K562 (cell line): ENCODE measurements around the gene GALP. TPM values are rescaled to one million over a fixed set of nuclear protein-coding genes. Genes with fewer than 3 reads are reported as not detected.

Experiments used
- ATAC-seq: fragments of 200-7000 bp; cut with Tn5 transposase; 3 replicates; pipeline ENCODE4 v1.9.1; 2020; ENCODE audit warnings: moderate library complexity
- BruUV-seq: library from RNA; stranded (reverse); fragments of 400-500 nt; replicated peaks from 2 replicates; lab custom pipeline; 2021; lab: Mats Ljungman, UMichigan
- CTCF ChIA-PET: fragments of 300-600 bp; formaldehyde crosslinking; extraction: SDS; loops from one replicate; lab custom pipeline; 2021; ENCODE audit warnings: low intra/inter-chr PET ratio; lab: Yijun Ruan, JAX
- POLR2A ChIA-PET: fragments of 300-600, 350-650 bp; sonication (Branson Sonifier 250); formaldehyde crosslinking; extraction: SDS; loops from one replicate; lab custom pipeline; 2021; ENCODE audit warnings: antibody characterized with exemption, inconsistent platforms; lab: Yijun Ruan, JAX
- DNase-seq, 4 experiments: peaks; one replicate each; pipeline versions ENCODE4 v3.0.0 to v3.0.0-alpha.2; 2011 to 2018; ENCODE audit warnings: low spot score in 3 of 4, mixed read lengths in 3 of 4; ENCODE audit errors: extremely low read depth in 1 of 4
- FAIRE-seq: peaks from 2 replicates; lab custom pipeline; 2011; peaks lifted over from hg19 to GRCh38; lab: Jason Lieb, UNC
- H2AFZ ChIP-seq: 2 replicates; pipeline ENCODE4 v1.6.0; 2011; ENCODE audit warnings: low read depth, low read length, control low read depth, inconsistent platforms
- H3K27ac ChIP-seq: fragments of 200-600 bp; 3 replicates; pipeline ENCODE4 v1.8.0; 2011; ENCODE audit warnings: low read depth, mild to moderate bottlenecking, control low read depth, inconsistent platforms, low read length, moderate library complexity, mixed read lengths; ENCODE audit errors: extremely low read depth
- H3K27me3 ChIP-seq, 2 experiments: fragments of 300-600 bp in 1 of 2; 2 replicates in 1 of 2; 3 replicates in 1 of 2; pipeline versions ENCODE4 v1.6.0 to v1.8.0; 2011; ENCODE audit warnings: inconsistent platforms in 2 of 2, low read length in 2 of 2, mild to moderate bottlenecking in 1 of 2, mixed read lengths in 1 of 2, moderate library complexity in 1 of 2; ENCODE audit not compliant: control insufficient read depth in 2 of 2, insufficient read depth in 2 of 2
- H3K36me3 ChIP-seq: fragments of 300-600 bp; 3 replicates; pipeline ENCODE4 v1.8.0; 2011; ENCODE audit warnings: mild to moderate bottlenecking, low read length, inconsistent platforms; ENCODE audit not compliant: control insufficient read depth, insufficient read depth
- H3K4me1 ChIP-seq, 2 experiments: fragments of 200-600 bp in 1 of 2; replicated peaks in 1 of 2; 2 replicates in 1 of 2; 3 replicates in 1 of 2; pipeline versions ENCODE4 v1.5.1 to v1.8.0; 2011; ENCODE audit warnings: inconsistent platforms in 2 of 2, low read length in 2 of 2, mild to moderate bottlenecking in 1 of 2, mixed read lengths in 1 of 2, moderate library complexity in 1 of 2; ENCODE audit not compliant: control insufficient read depth in 2 of 2, insufficient read depth in 2 of 2
- H3K4me2 ChIP-seq: 2 replicates; pipeline ENCODE4 v1.6.1; 2011; ENCODE audit warnings: low read length, control low read depth, inconsistent platforms, mixed read lengths; ENCODE audit not compliant: insufficient read depth
- H3K4me3 ChIP-seq: fragments of 200-600 bp; sonication (generic), shearing (Covaris generic); 2 replicates; pipeline ENCODE4 v1.5.1; 2016; ENCODE audit warnings: control low read depth, inconsistent platforms
- H3K79me2 ChIP-seq: fragments of 200-600 bp; 3 replicates; pipeline ENCODE4 v1.8.0; 2011; ENCODE audit warnings: low read length, inconsistent platforms; ENCODE audit not compliant: control insufficient read depth, insufficient read depth
- H3K9ac ChIP-seq, 2 experiments: 2 replicates each; pipeline versions ENCODE4 v1.6.0 to v1.6.1; 2011; ENCODE audit warnings: low read depth in 2 of 2, low read length in 2 of 2, control low read depth in 1 of 2, inconsistent platforms in 1 of 2, mild to moderate bottlenecking in 1 of 2, mixed read lengths in 1 of 2; ENCODE audit not compliant: insufficient read depth in 1 of 2
- H3K9me1 ChIP-seq: one replicate; pipeline ENCODE4 v1.6.0; 2011; ENCODE audit warnings: inconsistent platforms, mild to moderate bottlenecking, low read length, moderate library complexity; ENCODE audit not compliant: control insufficient read depth, insufficient read depth
- H3K9me3 ChIP-seq: replicated peaks from 2 replicates; pipeline ENCODE4 v1.5.1; 2011; ENCODE audit warnings: low read depth, low read length, inconsistent platforms; ENCODE audit not compliant: control insufficient read depth, insufficient read depth
- H4K20me1 ChIP-seq: replicated peaks from 2 replicates; pipeline ENCODE4 v1.6.1; 2011; ENCODE audit warnings: low read length, inconsistent platforms, mixed read lengths; ENCODE audit not compliant: control insufficient read depth, insufficient read depth
- JUN ChIP-seq, 2 experiments: sonication (generic) in 1 of 2; formaldehyde crosslinking in 1 of 2; IDR thresholded peaks; 2 replicates each; pipeline versions ENCODE4 v1.6.1 to v1.8.0; 2012 to 2022; ENCODE audit warnings: borderline replicate concordance in 2 of 2, mild to moderate bottlenecking in 2 of 2, improper control_type of control experiment in 1 of 2, low read depth in 1 of 2, low read length in 1 of 2, missing genetic modification reagents in 1 of 2
- WGBS: fragments of 100-300 bp; shearing (Covaris generic); methylation state at CpG from one replicate; pipeline ENCODE4 v1.1.6; 2016; ENCODE audit warnings: low coverage, mixed read lengths; ENCODE audit not compliant: insufficient coverage; ENCODE audit errors: missing lambda C conversion rate; 5-methylcytosine and 5-hydroxymethylcytosine counted together
- in situ Hi-C: fragments of 300-500 bp; cut with MboI; formaldehyde crosslinking; loops from 4 replicates; pipeline ENCODE4 v1.15.0; 2018; ENCODE audit warnings: inconsistent platforms, mixed read lengths
- intact Hi-C: fragments of 100-400 bp; cut with micrococcal nuclease; formaldehyde crosslinking; loops from 2 replicates; pipeline ENCODE4 v1.14.2; 2022
- polyA plus RNA-seq, 8 experiments: library from polyadenylated mRNA; depleted of rRNA in 4 of 8; stranded (reverse) in 5 of 8; unstranded in 3 of 8; fragments of >200 nt; fragmentation: Nextera tagmentation in 2 of 8; fragmentation: Illumina TruSeq in 1 of 8; extraction: Ambion mirVana in 2 of 8; extraction: Trizol in 1 of 8; gene quantifications; 2 replicates each; pipeline versions ENCODE4 v1.2.1 to v1.2.3, GENCODE V29; 2011 to 2014; ENCODE audit warnings: inconsistent platforms in 1 of 8, missing spikeins in 1 of 8
- small RNA-seq: library from RNA; depleted of rRNA; stranded (forward); fragments of <200 nt; gene quantifications from one replicate; pipeline ENCODE3, GENCODE V24; 2014
- total RNA-seq, 7 experiments: library from RNA; depleted of rRNA in 6 of 7; stranded (reverse); fragments of >200 nt in 6 of 7; fragmentation: Illumina TruSeq in 2 of 7; extraction: Trizol in 2 of 7; gene quantifications; 2 replicates each; pipeline versions ENCODE4 v1.2.1 to v1.2.3, GENCODE V29; 2011 to 2021; ENCODE audit warnings: low replicate concordance in 1 of 7

GALP gene
- total and polyA plus RNA-seq, 9 of the 15 experiments (the other 6 are each of a cell fraction or from before 2014, with no cell fraction given), result not detected

- Histone ChIP-seq H3K36me3 (no peaks in the 10 kb centered on the region), H3K9me3 (peaks cover 2% of the 10 kb centered on the region; the same call in 1 of the 2 replicates), H3K27me3 (peaks cover 0 to 9% of the 10 kb centered on the region in 2 experiments; a peak in 2 of 5 replicates), H3K79me2 (no peaks in the 10 kb centered on the region), H3K4me2 (no peak overlapping the region), H3K9me1 (no peaks in the 10 kb centered on the region), H3K4me1 (no peaks in the 10 kb centered on the region; a peak in 1 of 5 replicates), H3K4me3 (no peak overlapping the region), H2AFZ (no peak overlapping the region), H3K27ac (no peak overlapping the region), H4K20me1 (no peaks in the 10 kb centered on the region), H3K9ac (no peak overlapping the region)
- intact Hi-C loops (no loop called here), in situ Hi-C loops (no loop called here)
- CTCF ChIA-PET, result no interaction called here
- POLR2A ChIA-PET, result no interaction called here
- TF ChIP-seq JUN (IDR thresholded peaks at IDR 0.05; ENCODE audit: borderline replicate concordance, low read depth, low read length) (no peak), JUN (CRISPR knock-in tag; IDR thresholded peaks at IDR 0.05; ENCODE audit: borderline replicate concordance) (no peak)
- 29% methylated on average over 9 of the region's 9 CpGs for WGBS
- ATAC-seq (no peak), DNase-seq (no peak), FAIRE-seq (no peak)
- no TSS peak for BruUV-seq
These were observed 47.7 kb downstream of the GALP start for GRCh38 chr19:56223481-56223880.

Small RNA genes lying within 50 kb of the gene (small RNA-seq; reads per million reads assigned to genes)
- gene AC024580.2, result not detected

Other genes starting within 250 kb of the GALP start
Only the 7 nearest of the 11 such genes appear.
- not detected in 2 replicates for gene NLRP5, start 189.2 kb upstream of the GALP start, total RNA-seq (2014; rRNA removed)
- gene NLRP5, start 189.2 kb upstream of the GALP start, total RNA-seq (2014; rRNA removed; fragmentation: Illumina TruSeq; extraction: Trizol), result not detected in 2 replicates
- gene NLRP5, start 189.2 kb upstream of the GALP start, total RNA-seq (2015; rRNA removed; fragmentation: Illumina TruSeq; extraction: Trizol), result not detected in 2 replicates
- gene NLRP5, start 189.2 kb upstream of the GALP start, total RNA-seq (2021), result 0.04 TPM in 1 of 2 replicates, not detected in the other
- gene NLRP5, start 189.2 kb upstream of the GALP start, polyA plus RNA-seq (2011; rRNA removed), result not detected in 2 replicates
- gene NLRP5, start 189.2 kb upstream of the GALP start, polyA plus RNA-seq (2014; fragmentation: Illumina TruSeq; extraction: Trizol), result not detected in 2 replicates
- not detected for gene NLRP5, start 189.2 kb upstream of the GALP start, polyA plus RNA-seq (2014; fragmentation: Nextera tagmentation; extraction: Ambion mirVana)
- gene NLRP5, start 189.2 kb upstream of the GALP start, polyA plus RNA-seq (2014; rRNA removed), result 0.07 TPM in 1 of 2 replicates, not detected in the other
- 77.6 and 84.0 TPM in 2 replicates for gene ZNF787, start 54.7 kb upstream of the GALP start, total RNA-seq (2014; rRNA removed)
- gene ZNF787, start 54.7 kb upstream of the GALP start, total RNA-seq (2014; rRNA removed; fragmentation: Illumina TruSeq; extraction: Trizol), result 5.3 and 5.7 TPM in 2 replicates
- gene ZNF787, start 54.7 kb upstream of the GALP start, total RNA-seq (2015; rRNA removed; fragmentation: Illumina TruSeq; extraction: Trizol), result 26.1 and 30.6 TPM in 2 replicates
- 65.9 and 73.8 TPM in 2 replicates for gene ZNF787, start 54.7 kb upstream of the GALP start, total RNA-seq (2021)
- gene ZNF787, start 54.7 kb upstream of the GALP start, polyA plus RNA-seq (2011; rRNA removed), result 7.3 and 10.9 TPM in 2 replicates
- 6.9 and 20.9 TPM in 2 replicates for gene ZNF787, start 54.7 kb upstream of the GALP start, polyA plus RNA-seq (2014; fragmentation: Illumina TruSeq; extraction: Trizol)
- under 1 TPM; 0.45 to 0.53 TPM for gene ZNF787, start 54.7 kb upstream of the GALP start, polyA plus RNA-seq (2014; fragmentation: Nextera tagmentation; extraction: Ambion mirVana)
- 51.1 and 54.4 TPM in 2 replicates for gene ZNF787, start 54.7 kb upstream of the GALP start, polyA plus RNA-seq (2014; rRNA removed)
- 20.0 and 20.8 TPM in 2 replicates for gene ZNF444, start 34.7 kb upstream of the GALP start, total RNA-seq (2014; rRNA removed)
- 2.0 and 2.8 TPM in 2 replicates for gene ZNF444, start 34.7 kb upstream of the GALP start, total RNA-seq (2014; rRNA removed; fragmentation: Illumina TruSeq; extraction: Trizol)
- gene ZNF444, start 34.7 kb upstream of the GALP start, total RNA-seq (2015; rRNA removed; fragmentation: Illumina TruSeq; extraction: Trizol), result 6.9 and 7.0 TPM in 2 replicates
- 38.8 and 40.0 TPM in 2 replicates for gene ZNF444, start 34.7 kb upstream of the GALP start, total RNA-seq (2021)
- 6.1 and 7.4 TPM in 2 replicates for gene ZNF444, start 34.7 kb upstream of the GALP start, polyA plus RNA-seq (2011; rRNA removed)
- 7.7 and 10.6 TPM in 2 replicates for gene ZNF444, start 34.7 kb upstream of the GALP start, polyA plus RNA-seq (2014; fragmentation: Illumina TruSeq; extraction: Trizol)
- gene ZNF444, start 34.7 kb upstream of the GALP start, polyA plus RNA-seq (2014; fragmentation: Nextera tagmentation; extraction: Ambion mirVana), result under 1 TPM; 0.39 to 0.49 TPM
- gene ZNF444, start 34.7 kb upstream of the GALP start, polyA plus RNA-seq (2014; rRNA removed), result 24.3 and 28.4 TPM in 2 replicates
- gene ZSCAN5B, start 21.8 kb downstream of the GALP start, total RNA-seq (2014; rRNA removed), result 0.08 TPM in 1 of 2 replicates, not detected in the other
- not detected in 2 replicates for gene ZSCAN5B, start 21.8 kb downstream of the GALP start, total RNA-seq (2014; rRNA removed; fragmentation: Illumina TruSeq; extraction: Trizol)
- gene ZSCAN5B, start 21.8 kb downstream of the GALP start, total RNA-seq (2015; rRNA removed; fragmentation: Illumina TruSeq; extraction: Trizol), result 0.07 TPM in 1 of 2 replicates, not detected in the other
- gene ZSCAN5B, start 21.8 kb downstream of the GALP start, total RNA-seq (2021), result not detected in 2 replicates
- not detected in 2 replicates for gene ZSCAN5B, start 21.8 kb downstream of the GALP start, polyA plus RNA-seq (2011; rRNA removed)
- not detected in 2 replicates for gene ZSCAN5B, start 21.8 kb downstream of the GALP start, polyA plus RNA-seq (2014; fragmentation: Illumina TruSeq; extraction: Trizol)
- gene ZSCAN5B, start 21.8 kb downstream of the GALP start, polyA plus RNA-seq (2014; fragmentation: Nextera tagmentation; extraction: Ambion mirVana), result under 1 TPM in 1 of 2 experiments, not detected in 1; 0.03 TPM
- gene ZSCAN5B, start 21.8 kb downstream of the GALP start, polyA plus RNA-seq (2014; rRNA removed), result not detected in 2 replicates
- gene ZSCAN5C, start 26.3 kb downstream of the GALP start, total RNA-seq (2014; rRNA removed), result 0.08 TPM in 1 of 2 replicates, not detected in the other
- not detected in 2 replicates for gene ZSCAN5C, start 26.3 kb downstream of the GALP start, total RNA-seq (2014; rRNA removed; fragmentation: Illumina TruSeq; extraction: Trizol)
- not detected in 2 replicates for gene ZSCAN5C, start 26.3 kb downstream of the GALP start, total RNA-seq (2015; rRNA removed; fragmentation: Illumina TruSeq; extraction: Trizol)
- gene ZSCAN5C, start 26.3 kb downstream of the GALP start, total RNA-seq (2021), result not detected in 2 replicates
- not detected in 2 replicates for gene ZSCAN5C, start 26.3 kb downstream of the GALP start, polyA plus RNA-seq (2011; rRNA removed)
- gene ZSCAN5C, start 26.3 kb downstream of the GALP start, polyA plus RNA-seq (2014; fragmentation: Illumina TruSeq; extraction: Trizol), result not detected in 2 replicates
- gene ZSCAN5C, start 26.3 kb downstream of the GALP start, polyA plus RNA-seq (2014; fragmentation: Nextera tagmentation; extraction: Ambion mirVana), result under 1 TPM in 1 of 2 experiments, not detected in 1; 0.07 TPM
- gene ZSCAN5C, start 26.3 kb downstream of the GALP start, polyA plus RNA-seq (2014; rRNA removed), result not detected in 2 replicates
- 2.2 and 4.3 TPM in 2 replicates for gene EDDM13, start 96.7 kb downstream of the GALP start, total RNA-seq (2014; rRNA removed)
- gene EDDM13, start 96.7 kb downstream of the GALP start, total RNA-seq (2014; rRNA removed; fragmentation: Illumina TruSeq; extraction: Trizol), result 4.1 and 5.1 TPM in 2 replicates
- gene EDDM13, start 96.7 kb downstream of the GALP start, total RNA-seq (2015; rRNA removed; fragmentation: Illumina TruSeq; extraction: Trizol), result 2.5 and 2.6 TPM in 2 replicates
- gene EDDM13, start 96.7 kb downstream of the GALP start, total RNA-seq (2021), result 2.0 and 3.4 TPM in 2 replicates
- gene EDDM13, start 96.7 kb downstream of the GALP start, polyA plus RNA-seq (2011; rRNA removed), result 2.7 and 8.9 TPM in 2 replicates
- gene EDDM13, start 96.7 kb downstream of the GALP start, polyA plus RNA-seq (2014; fragmentation: Illumina TruSeq; extraction: Trizol), result 5.3 and 6.7 TPM in 2 replicates
- gene EDDM13, start 96.7 kb downstream of the GALP start, polyA plus RNA-seq (2014; fragmentation: Nextera tagmentation; extraction: Ambion mirVana), result 1 to 10 TPM; 7.4 to 7.7 TPM
- gene EDDM13, start 96.7 kb downstream of the GALP start, polyA plus RNA-seq (2014; rRNA removed), result 6.2 and 6.9 TPM in 2 replicates
- gene ZSCAN5A, start 138.8 kb downstream of the GALP start, total RNA-seq (2014; rRNA removed), result 5.8 and 10.2 TPM in 2 replicates
- gene ZSCAN5A, start 138.8 kb downstream of the GALP start, total RNA-seq (2014; rRNA removed; fragmentation: Illumina TruSeq; extraction: Trizol), result 12.2 and 12.4 TPM in 2 replicates
- 12.0 and 12.7 TPM in 2 replicates for gene ZSCAN5A, start 138.8 kb downstream of the GALP start, total RNA-seq (2015; rRNA removed; fragmentation: Illumina TruSeq; extraction: Trizol)
- gene ZSCAN5A, start 138.8 kb downstream of the GALP start, total RNA-seq (2021), result 11.8 and 15.3 TPM in 2 replicates
- gene ZSCAN5A, start 138.8 kb downstream of the GALP start, polyA plus RNA-seq (2011; rRNA removed), result 6.3 and 8.7 TPM in 2 replicates
- gene ZSCAN5A, start 138.8 kb downstream of the GALP start, polyA plus RNA-seq (2014; fragmentation: Illumina TruSeq; extraction: Trizol), result 15.3 and 15.9 TPM in 2 replicates
- gene ZSCAN5A, start 138.8 kb downstream of the GALP start, polyA plus RNA-seq (2014; fragmentation: Nextera tagmentation; extraction: Ambion mirVana), result 10 to 100 TPM; 10.3 to 10.6 TPM
- 13.5 and 13.7 TPM in 2 replicates for gene ZSCAN5A, start 138.8 kb downstream of the GALP start, polyA plus RNA-seq (2014; rRNA removed)